GM18498 (cell line): ENCODE results near the gene CCDC178.
A peak's percentile ranks its signal among the peaks of the same experiment; 100 is the strongest.
"Not testable (repeated sequence)": the region's sequence is repeated elsewhere in the genome, so short reads cannot be mapped to it uniquely, and the experiment has no call there.

Source experiments
- ATAC-seq: cut with Tn5 transposase; IDR thresholded peaks from one replicate; pipeline ENCODE4 v1.9.1; 2021; ENCODE audit warnings: mild to moderate bottlenecking, moderate library complexity; ENCODE audit not compliant: unreplicated experiment

The CCDC178 gene

GRCh38 chr18:33014060-33014796 lies 426.3 kb downstream of the CCDC178 start:
- ATAC-seq: no peak

GRCh38 chr18:33010149-33010548 lies 430.4 kb downstream of the CCDC178 start:
- no peak for ATAC-seq

GRCh38 chr18:32998921-32999320 lies 441.6 kb downstream of the CCDC178 start:
- no peak for ATAC-seq

GRCh38 chr18:32998285-32998684 lies 442.2 kb downstream of the CCDC178 start:
- no peak for ATAC-seq

GRCh38 chr18:32983721-32984120 lies 456.8 kb downstream of the CCDC178 start:
- ATAC-seq: no peak

- ATAC-seq: no peak
Observed at GRCh38 chr18:32980896-32981295, 459.6 kb downstream of the CCDC178 start.

GRCh38 chr18:32975501-32975900 lies 465.0 kb downstream of the CCDC178 start:
- ATAC-seq: no peak

- ATAC-seq: no peak
Observed at GRCh38 chr18:32975163-32975436, 465.4 kb downstream of the CCDC178 start.

- ATAC-seq: peak; percentile 50
Observed at GRCh38 chr18:32974421-32975162, 465.9 kb downstream of the CCDC178 start.

- no peak for ATAC-seq
Observed at GRCh38 chr18:32968248-32968647, 472.3 kb downstream of the CCDC178 start.

GRCh38 chr18:32966141-32966540 lies 474.4 kb downstream of the CCDC178 start:
- ATAC-seq: no peak

GRCh38 chr18:32961538-32961937 lies 479.0 kb downstream of the CCDC178 start:
- no peak for ATAC-seq

GRCh38 chr18:32958746-32959145 lies 481.8 kb downstream of the CCDC178 start:
- no peak for ATAC-seq

- ATAC-seq: no peak
Observed at GRCh38 chr18:32956591-32957315, 483.8 kb downstream of the CCDC178 start.

- not testable (repeated sequence) for ATAC-seq
Observed at GRCh38 chr18:32952318-32952717, 488.2 kb downstream of the CCDC178 start.

- no peak for ATAC-seq
Observed at GRCh38 chr18:32937597-32937996, 502.9 kb downstream of the CCDC178 start.

- ATAC-seq: no peak
Observed at GRCh38 chr18:32937066-32937465, 503.5 kb downstream of the CCDC178 start.

- ATAC-seq: no peak
Observed at GRCh38 chr18:32934201-32934600, 506.3 kb downstream of the CCDC178 start.

- ATAC-seq: peak; percentile 99
Observed at GRCh38 chr18:32930695-32931301, 509.7 kb downstream of the CCDC178 start.

- ATAC-seq: no peak
Observed at GRCh38 chr18:32929213-32929612, 511.3 kb downstream of the CCDC178 start.

- ATAC-seq: peak; percentile 32
Observed at GRCh38 chr18:32922951-32923430, 517.5 kb downstream of the CCDC178 start.
